Natural killer cell (primary cell): ENCODE measurements around the gene GPR45. TPM values are rescaled to one million over a fixed set of nuclear protein-coding genes. Genes with fewer than 3 reads are reported as not detected.
"Not testable (repeated sequence)": the region's sequence is repeated elsewhere in the genome, so short reads cannot be mapped to it uniquely, and the experiment has no call there.

ENCODE experiments used
- ATAC-seq, 3 donors: fragments of 150-1000 bp in 2 of 3; fragments of 200-7000 bp in 1 of 3; cut with Tn5 transposase; 1 replicate in 1 of 3; 2 replicates in 2 of 3; pipeline ENCODE4 v1.10.0; 2021; ENCODE audit warnings: mild to moderate bottlenecking in 2 of 3, moderate library complexity in 2 of 3
- DNase-seq, 2 donors: peaks; one replicate each; pipeline versions ENCODE4 v3.0.0 to v3.0.0-alpha.2; 2013 to 2021; ENCODE audit warnings: mixed read lengths in 1 of 2
- H3K27ac ChIP-seq: one replicate; pipeline ENCODE4 v1.5.1; 2013; ENCODE audit warnings: mild to moderate bottlenecking, low read length
- H3K27me3 ChIP-seq: one replicate; pipeline ENCODE4 v1.6.1; 2013; ENCODE audit warnings: low read length; ENCODE audit not compliant: control insufficient read depth, insufficient read depth
- H3K36me3 ChIP-seq: one replicate; pipeline ENCODE4 v1.6.1; 2013; ENCODE audit warnings: low read length; ENCODE audit not compliant: control insufficient read depth, insufficient read depth
- H3K4me1 ChIP-seq: one replicate; pipeline ENCODE4 v1.6.1; 2013; ENCODE audit warnings: low read length; ENCODE audit not compliant: control insufficient read depth, insufficient read depth
- H3K4me3 ChIP-seq: one replicate; pipeline ENCODE4 v1.5.1; 2013; ENCODE audit warnings: low read length
- H3K9me3 ChIP-seq: one replicate; pipeline ENCODE4 v1.6.1; 2013; ENCODE audit warnings: low read length; ENCODE audit not compliant: control insufficient read depth, insufficient read depth
- H3K27ac Mint-ChIP-seq, 2 donors: one replicate each; pipeline ENCODE4 v1.8.0; 2022; ENCODE audit warnings: mild to moderate bottlenecking in 2 of 2, mixed read lengths in 2 of 2, moderate library complexity in 1 of 2
- H3K27me3 Mint-ChIP-seq, 2 donors: one replicate each; pipeline ENCODE4 v1.8.0; 2022; ENCODE audit warnings: low read depth in 2 of 2, mixed read lengths in 2 of 2
- H3K36me3 Mint-ChIP-seq: one replicate; pipeline ENCODE4 v1.8.0; 2022; ENCODE audit warnings: mixed read lengths
- H3K4me1 Mint-ChIP-seq, 2 donors: one replicate each; pipeline ENCODE4 v1.8.0; 2022; ENCODE audit warnings: mixed read lengths in 2 of 2
- H3K4me3 Mint-ChIP-seq: one replicate; pipeline ENCODE4 v1.8.0; 2022; ENCODE audit warnings: mild to moderate bottlenecking, moderate library complexity, mixed read lengths
- H3K9me3 Mint-ChIP-seq, 2 donors: one replicate each; pipeline ENCODE4 v1.8.0; 2022; ENCODE audit warnings: mixed read lengths in 2 of 2
- WGBS: methylation state at CpG from one replicate; pipeline ENCODE4 v1.1.7; 2013; ENCODE audit warnings: missing lambda C conversion rate; ENCODE audit not compliant: insufficient coverage; 5-methylcytosine and 5-hydroxymethylcytosine counted together
- intact Hi-C: fragments of 100-400 bp; cut with micrococcal nuclease; formaldehyde crosslinking; loops from one replicate; pipeline ENCODE4 v1.14.2; 2022
- total RNA-seq, 4 donors: library from RNA; stranded (reverse); fragments of 120-200 nt in 1 of 4; gene quantifications; one replicate each; pipeline versions ENCODE4 v1.2.3 to v1.2.4, GENCODE V29; 2013 to 2022
- TF ChIP-seq, protein P1 (sequence below): fragments of 200-600 bp; IDR thresholded peaks from one replicate; pipeline ENCODE4 v1.8.0; 2022; ENCODE audit warnings: antibody characterized with exemption

The GPR45 gene
- total RNA-seq, 3 donors from 2014 or later (not counting 1 experiment from before 2014, with no cell fraction given): not detected

DNA sequence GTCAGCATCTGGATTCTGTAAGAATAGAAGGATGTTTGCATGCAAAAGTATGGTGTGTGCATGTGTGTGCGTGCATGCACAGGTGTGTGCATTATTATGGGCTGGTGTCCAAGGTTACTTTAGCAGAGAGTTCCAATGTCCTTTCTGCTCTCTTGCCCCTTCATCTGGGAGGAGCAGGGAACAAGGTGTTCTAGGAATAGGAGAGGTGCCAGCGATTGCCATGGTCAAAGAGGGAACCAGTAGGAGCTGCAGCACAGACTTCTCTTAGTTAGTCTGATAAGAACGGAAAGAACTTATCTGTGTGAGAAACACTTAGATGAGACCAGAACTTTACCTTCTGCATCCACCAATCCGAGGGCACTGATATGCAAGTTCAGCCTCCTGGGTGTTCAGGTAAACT, 8.3 kb downstream of the GPR45 start:
- H3K36me3 ChIP-seq: no peaks in the 10 kb centered on the region
- H3K4me3 ChIP-seq: no peak overlapping the region
- no peak overlapping the region for H3K27ac Mint-ChIP-seq
- TF ChIP-seq, protein P1, sequence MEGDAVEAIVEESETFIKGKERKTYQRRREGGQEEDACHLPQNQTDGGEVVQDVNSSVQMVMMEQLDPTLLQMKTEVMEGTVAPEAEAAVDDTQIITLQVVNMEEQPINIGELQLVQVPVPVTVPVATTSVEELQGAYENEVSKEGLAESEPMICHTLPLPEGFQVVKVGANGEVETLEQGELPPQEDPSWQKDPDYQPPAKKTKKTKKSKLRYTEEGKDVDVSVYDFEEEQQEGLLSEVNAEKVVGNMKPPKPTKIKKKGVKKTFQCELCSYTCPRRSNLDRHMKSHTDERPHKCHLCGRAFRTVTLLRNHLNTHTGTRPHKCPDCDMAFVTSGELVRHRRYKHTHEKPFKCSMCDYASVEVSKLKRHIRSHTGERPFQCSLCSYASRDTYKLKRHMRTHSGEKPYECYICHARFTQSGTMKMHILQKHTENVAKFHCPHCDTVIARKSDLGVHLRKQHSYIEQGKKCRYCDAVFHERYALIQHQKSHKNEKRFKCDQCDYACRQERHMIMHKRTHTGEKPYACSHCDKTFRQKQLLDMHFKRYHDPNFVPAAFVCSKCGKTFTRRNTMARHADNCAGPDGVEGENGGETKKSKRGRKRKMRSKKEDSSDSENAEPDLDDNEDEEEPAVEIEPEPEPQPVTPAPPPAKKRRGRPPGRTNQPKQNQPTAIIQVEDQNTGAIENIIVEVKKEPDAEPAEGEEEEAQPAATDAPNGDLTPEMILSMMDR: no peak
- no peaks in the 10 kb centered on the region for H3K9me3 ChIP-seq
- no peaks in the 10 kb centered on the region for H3K4me1 Mint-ChIP-seq
- DNase-seq (no peak), ATAC-seq (no peak)
- no peaks in the 10 kb centered on the region for H3K36me3 Mint-ChIP-seq
- intact Hi-C loops: no loop called here
- H3K4me1 ChIP-seq: no peaks in the 10 kb centered on the region
- H3K27me3 ChIP-seq: no peaks in the 10 kb centered on the region
- H3K27ac ChIP-seq: no peak overlapping the region
- no peaks in the 10 kb centered on the region for H3K9me3 Mint-ChIP-seq
- 96% methylated on average over 4 of the region's 4 CpGs for WGBS
- H3K4me3 Mint-ChIP-seq: no peak overlapping the region
- H3K27me3 Mint-ChIP-seq: no peaks in the 10 kb centered on the region

DNA sequence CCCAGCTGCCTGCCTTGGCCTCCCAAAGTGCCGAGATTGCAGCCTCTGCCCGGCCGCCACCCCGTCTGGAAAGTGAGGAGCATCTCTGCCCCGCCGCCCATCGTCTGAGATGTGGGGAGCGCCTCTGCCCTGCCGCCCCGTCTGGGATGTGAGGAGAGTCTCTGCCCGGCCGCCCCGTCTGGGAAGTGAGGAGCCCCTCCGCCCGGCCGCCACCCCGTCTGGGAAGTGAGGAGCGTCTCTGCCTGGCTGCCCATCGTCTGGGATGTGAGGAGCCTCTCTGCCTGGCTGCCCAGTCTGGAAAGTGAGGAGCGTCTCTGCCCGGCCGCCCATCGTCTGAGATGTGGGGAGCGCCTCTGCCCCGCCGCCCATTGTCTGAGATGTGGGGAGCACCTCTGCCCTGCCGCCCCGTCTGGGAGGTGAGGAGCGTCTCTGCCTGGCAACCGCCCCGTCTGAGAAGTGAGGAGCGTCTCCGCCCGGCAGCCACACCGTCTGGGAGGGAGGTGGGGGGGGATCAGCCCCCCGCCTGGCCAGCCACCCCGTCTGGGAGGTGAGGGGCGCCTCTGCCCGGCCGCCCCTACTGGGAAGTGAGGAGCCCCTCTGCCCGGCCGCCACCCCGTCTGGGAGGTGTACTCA, 9.6 kb downstream of the GPR45 start:
- H3K4me1 Mint-ChIP-seq, H3K4me3 ChIP-seq, H3K9me3 Mint-ChIP-seq, H3K36me3 Mint-ChIP-seq, H3K27me3 Mint-ChIP-seq, H3K4me1 ChIP-seq, H3K27ac ChIP-seq, H3K27ac Mint-ChIP-seq, H3K36me3 ChIP-seq, H3K27me3 ChIP-seq, intact Hi-C loops, DNase-seq, H3K9me3 ChIP-seq, ATAC-seq, H3K4me3 Mint-ChIP-seq: not testable (repeated sequence)
- WGBS: 94% methylated on average over 37 of the region's 43 CpGs

DNA sequence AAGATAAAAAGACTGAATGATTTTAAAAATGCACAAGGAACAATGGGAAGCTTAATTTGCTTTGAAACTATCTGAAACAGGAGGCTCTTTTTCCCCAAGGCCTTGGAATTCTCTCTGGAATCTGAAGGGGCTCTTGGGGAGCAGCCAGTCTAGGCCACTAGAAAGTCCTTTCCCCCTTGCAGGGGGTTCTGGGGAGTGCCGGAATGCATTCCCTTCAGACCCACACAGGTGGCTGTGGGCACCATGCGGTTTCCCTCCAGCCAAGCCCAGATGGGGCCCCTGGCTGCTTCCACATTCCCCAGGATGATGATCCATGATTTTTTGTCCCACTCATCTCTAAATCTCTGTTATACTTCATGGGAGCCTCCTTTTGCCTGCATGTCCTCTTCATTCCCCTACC, 10.7 kb downstream of the GPR45 start:
- no peaks in the 10 kb centered on the region for H3K9me3 ChIP-seq
- no peaks in the 10 kb centered on the region for H3K4me1 Mint-ChIP-seq
- DNase-seq (no peak), ATAC-seq (no peak)
- WGBS: 96% methylated on average over 2 of the region's 2 CpGs
- H3K36me3 Mint-ChIP-seq: no peaks in the 10 kb centered on the region
- TF ChIP-seq, protein P1: no peak
- no peak overlapping the region for H3K27ac ChIP-seq
- no peak overlapping the region for H3K27ac Mint-ChIP-seq
- no peak overlapping the region for H3K4me3 Mint-ChIP-seq
- no peaks in the 10 kb centered on the region for H3K27me3 ChIP-seq
- H3K9me3 Mint-ChIP-seq: no peaks in the 10 kb centered on the region
- intact Hi-C loops: no loop called here
- no peaks in the 10 kb centered on the region for H3K36me3 ChIP-seq
- H3K4me3 ChIP-seq: no peak overlapping the region
- no peaks in the 10 kb centered on the region for H3K4me1 ChIP-seq
- H3K27me3 Mint-ChIP-seq: no peaks in the 10 kb centered on the region

DNA sequence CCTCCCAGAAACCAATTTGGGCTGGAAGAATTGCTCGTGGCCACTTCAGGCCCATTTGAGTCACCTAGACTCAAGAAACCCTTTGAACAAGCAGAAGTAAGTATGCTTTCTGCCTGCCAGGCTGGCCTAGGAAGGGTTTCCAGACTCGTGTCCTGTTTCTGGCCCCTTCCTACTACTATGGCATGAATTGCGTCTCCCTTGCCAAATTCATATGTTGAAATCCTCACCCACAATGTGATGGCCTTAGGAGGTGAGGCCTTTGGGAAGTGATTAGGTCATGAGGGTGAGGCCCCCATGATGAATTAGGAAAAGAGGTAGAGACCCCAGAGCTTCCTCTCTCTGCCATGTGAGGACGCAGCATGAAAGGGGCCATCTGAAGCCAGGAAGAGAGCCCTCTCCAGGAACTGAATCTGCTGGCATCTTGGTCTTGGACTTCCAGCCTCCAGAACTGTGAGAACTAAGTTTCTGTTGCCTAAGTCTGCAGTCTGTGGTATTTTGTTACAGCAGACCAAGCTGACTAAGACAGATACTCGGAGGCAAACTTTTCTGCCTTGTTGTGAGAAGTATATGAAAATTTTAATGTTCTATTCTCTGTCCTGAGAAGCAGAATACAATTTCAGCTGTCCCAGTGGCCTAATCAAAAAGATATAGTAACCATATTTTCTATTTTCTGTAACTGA, 13.1 kb downstream of the GPR45 start:
- Mint-ChIP-seq H3K36me3 (no peaks in the 10 kb centered on the region), H3K9me3 (no peaks in the 10 kb centered on the region), H3K27ac (no peak overlapping the region), H3K4me1 (no peaks in the 10 kb centered on the region), H3K4me3 (no peak overlapping the region), H3K27me3 (no peaks in the 10 kb centered on the region)
- Histone ChIP-seq H3K36me3 (no peaks in the 10 kb centered on the region), H3K4me3 (no peak overlapping the region), H3K27ac (no peak overlapping the region), H3K27me3 (no peaks in the 10 kb centered on the region), H3K9me3 (no peaks in the 10 kb centered on the region), H3K4me1 (no peaks in the 10 kb centered on the region)
- TF ChIP-seq, protein P1: no peak
- DNase-seq (no peak), ATAC-seq (no peak)
- WGBS: 90% methylated on average over 5 of the region's 5 CpGs
- intact Hi-C loops: no loop called here
